Tibial nerve (tissue), 4 donors: ENCODE measurements around the gene CEACAM3. TPM values are rescaled to one million over a fixed set of nuclear protein-coding genes. Genes with fewer than 3 reads are reported as not detected.
A peak's percentile ranks its signal among the peaks of the same experiment; 100 is the strongest.
"Not testable (repeated sequence)": the region's sequence is repeated elsewhere in the genome, so short reads cannot be mapped to it uniquely, and the experiment has no call there.

Experiments
- DNase-seq, 2 donors: peaks; one replicate each; pipeline ENCODE4 v3.0.0-alpha.2; 2019; ENCODE audit warnings: low spot score in 2 of 2
- H3K27ac ChIP-seq, 4 donors: fragments of 200-600 bp; sonication (generic) in 3 of 4; one replicate each; pipeline ENCODE4 v1.5.1; 2017 to 2019; ENCODE audit warnings: mild to moderate bottlenecking in 1 of 4
- H3K27me3 ChIP-seq, 2 donors: fragments of 200-600 bp; sonication (generic) in 1 of 2; one replicate each; pipeline versions ENCODE4 v1.5.1 to v1.6.0; 2017 to 2019
- H3K36me3 ChIP-seq, 3 donors: fragments of 200-600 bp; sonication (generic); one replicate each; pipeline ENCODE4 v1.5.1; 2018 to 2019
- H3K4me1 ChIP-seq, 4 donors: fragments of 200-600 bp; sonication (generic) in 3 of 4; one replicate each; pipeline ENCODE4 v1.5.1; 2017 to 2019
- H3K4me3 ChIP-seq, 4 donors: fragments of 200-600 bp; sonication (generic) in 3 of 4; one replicate each; pipeline ENCODE4 v1.5.1; 2017 to 2019; ENCODE audit warnings: mild to moderate bottlenecking in 1 of 4, moderate library complexity in 1 of 4
- H3K9me3 ChIP-seq, 4 donors: fragments of 200-600 bp; sonication (generic) in 3 of 4; one replicate each; pipeline ENCODE4 v1.5.1; 2017 to 2019
- CTCF ChIP-seq, 5 experiments: fragments of 200-600 bp in 3 of 5; fragments of 450-650 bp in 2 of 5; sonication (generic) in 3 of 5; IDR thresholded peaks; one replicate each; pipeline ENCODE4 v1.5.1; 2016 to 2019; ENCODE audit warnings: antibody characterized with exemption in 5 of 5, mild to moderate bottlenecking in 3 of 5, moderate library complexity in 2 of 5
- EP300 ChIP-seq, 2 donors: sonication (generic); formaldehyde crosslinking; IDR thresholded peaks; one replicate each; pipeline ENCODE4 v1.6.1; 2017; ENCODE audit warnings: antibody characterized with exemption in 2 of 2, mild to moderate bottlenecking in 1 of 2
- POLR2A ChIP-seq, 2 donors: fragments of 450-650 bp; IDR thresholded peaks; one replicate each; pipeline ENCODE4 v1.6.1; 2017; ENCODE audit warnings: antibody characterized with exemption in 2 of 2, mild to moderate bottlenecking in 2 of 2, moderate library complexity in 2 of 2
- WGBS, 2 donors: methylation state at CpG; one replicate each; pipeline ENCODE4 v1.1.5; 2018; 5-methylcytosine and 5-hydroxymethylcytosine counted together
- total RNA-seq, 4 donors: library from RNA; depleted of rRNA; stranded (reverse); fragments of >200 nt; gene quantifications; one replicate each; pipeline ENCODE4 v1.1.0, GENCODE V29; 2016

Gene CEACAM3
- total RNA-seq, 4 donors from 2014 or later = 1.0 TPM; not detected in 3

DNA sequence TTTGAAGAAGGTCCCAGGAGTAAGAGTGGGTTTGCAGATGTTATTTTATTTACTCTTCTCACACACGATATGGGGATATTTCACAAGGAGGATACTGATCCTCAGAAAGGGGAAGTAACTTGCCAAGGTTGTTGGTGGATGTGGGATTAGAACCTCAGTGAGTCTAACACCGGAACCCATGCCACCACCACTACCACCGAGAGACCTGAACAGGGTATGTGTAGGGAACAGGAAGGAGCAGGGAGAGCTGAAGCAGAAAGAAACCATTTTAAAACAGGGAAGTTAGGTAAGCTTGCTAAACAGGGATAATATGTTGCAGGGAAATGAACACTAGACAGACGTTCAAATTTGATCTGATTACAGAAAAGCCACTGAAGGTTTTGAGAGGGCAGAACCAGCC is 11.6 kb upstream of the CEACAM3 start:
- 51% methylated on average over 4 of the region's 4 CpGs for WGBS, 2 donors
- H3K27me3 ChIP-seq = peaks cover 0 to 43% of the 10 kb centered on the region in 2 donors
- H3K4me3 ChIP-seq = no peak overlapping the region
- H3K27ac ChIP-seq = no peak overlapping the region
- no peak for TF ChIP-seq CTCF (IDR thresholded peaks at IDR 0.05)
- TF ChIP-seq POLR2A (IDR thresholded peaks at IDR 0.05) = no peak
- no peak for TF ChIP-seq EP300 (IDR thresholded peaks at IDR 0.05)
- no peaks in the 10 kb centered on the region for H3K9me3 ChIP-seq
- peaks cover 0 to 9% (median 4%) of the 10 kb centered on the region in 4 donors for H3K4me1 ChIP-seq
- no peaks in the 10 kb centered on the region for H3K36me3 ChIP-seq
- no peak for DNase-seq

- 2 to 3% methylated on average over 10 of the region's 10 CpGs for WGBS, 2 donors
Observed at GRCh38 chr19:41785653-41786052, 10.7 kb upstream of the CEACAM3 start.

GRCh38 chr19:41787055-41787454 is 9.3 kb upstream of the CEACAM3 start:
- Histone ChIP-seq H3K4me1 (peaks cover 0 to 9% (median 4%) of the 10 kb centered on the region in 4 donors), H3K27me3 (peaks cover 0 to 43% of the 10 kb centered on the region in 2 donors), H3K4me3 (no peak overlapping the region), H3K27ac (no peak overlapping the region), H3K9me3 (no peaks in the 10 kb centered on the region), H3K36me3 (no peaks in the 10 kb centered on the region)
- 71 to 79% methylated on average over 7 of the region's 7 CpGs for WGBS, 2 donors
- TF ChIP-seq CTCF (IDR thresholded peaks at IDR 0.05) = no peak
- no peak for TF ChIP-seq POLR2A (IDR thresholded peaks at IDR 0.05)
- no peak for TF ChIP-seq EP300 (IDR thresholded peaks at IDR 0.05)
- no peak for DNase-seq

More at GRCh38 chr19:41785653-41786052, 10.7 kb upstream of the CEACAM3 start:
- TF ChIP-seq POLR2A (IDR thresholded peaks at IDR 0.05) (no peak), CTCF (IDR thresholded peaks at IDR 0.05) (peak; percentile 43 to 72 (median 58))
- no peaks in the 10 kb centered on the region for H3K9me3 ChIP-seq
- peak in 1 of 2 donors; percentile 18 for DNase-seq
- H3K4me3 ChIP-seq = no peak overlapping the region
- H3K27ac ChIP-seq = no peak overlapping the region
- peaks cover 0 to 9% (median 4%) of the 10 kb centered on the region in 4 donors for H3K4me1 ChIP-seq
- H3K36me3 ChIP-seq = no peaks in the 10 kb centered on the region
- peaks cover 0 to 43% of the 10 kb centered on the region in 2 donors for H3K27me3 ChIP-seq

DNA sequence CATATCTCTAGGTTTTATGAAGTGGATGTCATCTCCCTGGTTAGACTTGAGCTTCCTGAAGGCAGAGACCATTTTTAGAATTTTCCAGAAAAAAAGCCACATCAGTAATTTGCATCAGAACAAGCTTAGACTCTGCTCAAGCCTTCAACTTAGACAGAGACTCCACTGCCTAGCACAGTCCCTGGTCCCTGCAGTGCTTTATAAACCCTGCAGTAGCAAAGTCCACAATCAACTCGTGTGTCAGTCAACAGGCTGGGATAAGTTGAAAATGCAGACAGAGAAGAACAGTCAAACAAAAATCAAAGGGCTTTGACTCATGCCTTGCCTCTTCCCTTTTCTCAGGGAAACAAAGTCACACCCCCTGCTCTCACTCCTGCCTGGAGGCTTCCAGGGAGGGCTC is 7.9 kb upstream of the CEACAM3 start:
- H3K27me3 ChIP-seq = peaks cover 0 to 37% of the 10 kb centered on the region in 2 donors
- not testable (repeated sequence) for H3K27ac ChIP-seq
- no CpG with 5 or more reads among the region's 1 CpG for WGBS, 2 donors

GRCh38 chr19:41789053-41789452 is 7.3 kb upstream of the CEACAM3 start:
- H3K4me3 ChIP-seq, H3K9me3 ChIP-seq, H3K4me1 ChIP-seq, H3K36me3 ChIP-seq, H3K27ac ChIP-seq, DNase-seq: not testable (repeated sequence)
- peaks cover 0 to 34% of the 10 kb centered on the region in 2 donors for H3K27me3 ChIP-seq
- 63 to 68% methylated on average over 5 of the region's 5 CpGs for WGBS, 2 donors

More for the DNA sequence above, 7.9 kb upstream of the CEACAM3 start:
- H3K9me3 ChIP-seq, H3K36me3 ChIP-seq, H3K4me3 ChIP-seq, H3K4me1 ChIP-seq, DNase-seq: not testable (repeated sequence)

DNA sequence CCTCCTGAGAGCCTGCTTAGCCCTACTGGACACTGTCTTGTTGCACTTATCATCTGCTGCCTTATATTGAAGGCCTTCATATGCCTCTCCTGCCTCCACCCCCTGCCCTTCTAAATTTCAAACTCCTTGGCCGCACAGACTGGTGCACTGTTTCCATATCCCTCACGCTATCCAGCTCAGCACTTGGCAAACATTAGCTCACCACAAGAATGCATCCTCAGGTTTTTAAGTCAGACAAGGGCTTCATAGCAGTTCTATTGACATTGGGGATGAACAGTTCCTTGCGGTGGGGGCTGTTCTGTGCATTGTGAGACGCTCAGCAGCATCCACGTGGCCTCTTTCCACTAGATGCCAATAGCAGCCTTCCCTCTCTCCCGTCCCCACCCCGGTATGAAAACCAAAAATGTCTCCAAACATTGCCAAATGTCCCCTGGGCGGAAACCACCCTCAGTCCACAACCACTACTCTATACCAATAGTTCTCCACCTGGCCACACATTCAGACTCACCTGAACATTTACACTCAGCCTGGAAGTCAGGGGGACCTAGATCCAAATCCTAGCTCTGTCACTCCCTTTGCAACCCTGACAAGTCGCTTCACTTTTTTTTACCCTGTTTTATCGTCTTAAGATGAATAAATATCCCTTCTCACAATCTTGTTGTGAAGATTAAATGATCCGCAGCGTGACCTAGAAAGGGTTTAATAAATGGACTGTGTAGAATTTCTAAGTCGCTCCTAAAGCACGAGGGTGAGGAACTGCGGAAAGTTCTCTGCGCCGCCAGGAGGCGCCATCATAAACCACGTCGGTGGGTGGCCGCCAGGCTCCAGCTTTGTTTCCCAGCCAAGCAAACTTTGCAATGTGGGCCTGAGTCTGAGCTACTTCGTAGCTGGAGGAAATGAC is 3.6 kb upstream of the CEACAM3 start:
- H3K36me3 ChIP-seq = no peaks in the 10 kb centered on the region
- DNase-seq = peak in 1 of 2 donors; percentile 20
- 24 to 25% methylated on average over 22 of the region's 22 CpGs for WGBS, 2 donors
- H3K9me3 ChIP-seq = no peaks in the 10 kb centered on the region
- no peaks in the 10 kb centered on the region for H3K4me1 ChIP-seq
- H3K4me3 ChIP-seq = no peak overlapping the region
- peak; percentile 17 to 37 (median 29) for TF ChIP-seq CTCF (IDR thresholded peaks at IDR 0.05)
- no peak for TF ChIP-seq EP300 (IDR thresholded peaks at IDR 0.05)
- peaks cover 0 to 6% of the 10 kb centered on the region in 2 donors for H3K27me3 ChIP-seq
- H3K27ac ChIP-seq = no peak overlapping the region
